ENCODE data around the gene FRRS1L.

- TF ChIP-seq FOXM1 (IDR thresholded peaks at IDR 0.05; ENCODE audit: borderline replicate concordance, low read depth) (no peak), USF1 (IDR thresholded peaks at IDR 0.05) (no peak)
Observed at GRCh38 chr9:109118808-109119438, 48.1 kb downstream of the FRRS1L start.

All from Ishikawa (cell line).